Inferior parietal cortex (tissue), 1 donor: ENCODE data around the gene TMEM240.
"Not testable (repeated sequence)": the region's sequence is repeated elsewhere in the genome, so short reads cannot be mapped to it uniquely, and the experiment has no call there.

Experiments used
- DNase-seq: peaks from one replicate; pipeline ENCODE4 v3.0.0-alpha.2; 2016; ENCODE audit errors: extremely low spot score

Gene TMEM240

GRCh38 chr1:1524750-1525383 is 15.6 kb downstream of the TMEM240 start:
- DNase-seq: not testable (repeated sequence)

GRCh38 chr1:1523651-1524050 is 16.8 kb downstream of the TMEM240 start:
- not testable (repeated sequence) for DNase-seq

- DNase-seq: not testable (repeated sequence)
Measured at GRCh38 chr1:1523226-1523625, 17.2 kb downstream of the TMEM240 start.

DNA sequence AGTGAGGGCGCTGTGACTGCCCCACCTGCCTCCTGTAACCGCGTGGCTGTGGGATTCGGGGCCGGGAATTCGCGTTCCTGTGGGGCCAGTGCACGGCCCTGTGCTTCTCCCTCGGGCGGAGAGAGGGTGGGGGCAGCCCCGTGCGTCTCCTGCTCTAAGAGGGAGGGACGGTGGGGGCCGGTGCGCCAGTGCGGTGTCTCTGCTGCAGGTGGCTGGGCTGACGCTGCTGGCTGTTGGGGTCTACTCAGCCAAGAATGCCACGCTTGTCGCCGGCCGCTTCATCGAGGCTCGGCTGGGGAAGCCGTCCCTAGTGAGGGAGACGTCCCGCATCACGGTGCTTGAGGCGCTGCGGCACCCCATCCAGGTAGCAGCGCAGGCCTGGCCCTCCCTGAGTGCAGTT is 17.9 kb downstream of the TMEM240 start:
- not testable (repeated sequence) for DNase-seq

DNA sequence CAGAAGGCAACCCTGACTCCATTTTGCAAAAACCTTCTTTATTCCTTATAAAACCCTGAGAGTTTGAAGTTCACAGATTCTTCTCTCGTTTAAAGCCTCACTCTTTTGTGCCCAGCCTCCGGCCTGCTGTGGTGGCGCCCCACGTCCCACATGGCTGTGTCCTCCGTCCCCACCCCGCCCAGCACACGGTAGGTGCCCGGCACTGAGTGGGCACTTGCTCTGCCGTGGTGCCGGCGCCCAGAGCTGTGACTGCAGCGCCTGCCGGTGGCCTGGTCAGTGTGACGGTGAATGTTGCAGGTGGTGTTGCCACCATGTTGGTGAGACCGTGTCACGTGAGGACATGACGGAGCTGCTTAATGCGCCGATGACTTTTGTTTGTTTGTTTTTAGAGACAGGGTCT is 19.1 kb downstream of the TMEM240 start:
- no peak for DNase-seq

- DNase-seq: not testable (repeated sequence)
Measured at GRCh38 chr1:1519805-1520505, 20.5 kb downstream of the TMEM240 start.

DNA sequence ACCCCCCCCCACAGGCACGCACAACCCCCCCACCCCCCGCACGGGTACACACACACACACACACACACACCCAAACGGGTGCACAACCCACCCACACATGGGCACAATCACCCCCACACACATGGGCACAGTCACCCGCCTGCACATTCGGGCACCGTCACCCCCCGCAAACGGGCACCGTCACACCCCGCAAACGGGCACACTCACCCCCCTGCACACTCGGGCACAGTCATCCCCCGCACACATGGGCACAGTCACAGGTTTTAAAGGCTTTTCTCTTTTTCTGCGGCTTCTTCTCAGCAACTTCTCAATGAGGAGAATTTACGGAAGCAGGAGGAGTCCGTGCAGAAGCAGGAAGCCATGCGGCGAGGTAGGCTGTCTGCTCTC is 21.8 kb downstream of the TMEM240 start:
- not testable (repeated sequence) for DNase-seq

DNA sequence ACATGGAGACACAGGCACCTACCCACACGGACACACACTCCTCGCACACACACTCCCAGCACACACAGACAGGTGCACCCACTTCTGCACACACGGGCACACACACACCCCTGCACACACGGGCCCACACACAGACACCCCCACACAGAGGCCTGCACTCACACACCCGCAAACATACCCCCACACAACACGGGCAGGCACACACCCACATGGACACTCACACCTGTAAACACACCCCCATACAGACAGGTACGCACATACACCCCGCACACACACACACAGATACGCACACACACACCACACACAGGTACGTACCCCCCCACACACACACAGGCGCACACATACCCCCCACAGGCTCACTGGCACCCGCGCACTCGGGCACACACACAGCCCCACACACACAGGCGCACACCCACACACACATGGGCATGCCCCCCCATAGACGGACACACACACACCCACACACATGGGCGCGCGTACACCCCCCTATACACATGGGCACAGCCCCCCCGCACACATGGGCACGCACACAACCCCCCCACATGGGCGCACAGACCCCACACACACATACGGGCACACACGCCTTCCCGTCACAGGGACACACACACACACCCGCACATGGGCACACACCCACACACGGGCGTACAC is 22.3 kb downstream of the TMEM240 start:
- no peak for DNase-seq

- not testable (repeated sequence) for DNase-seq
Measured at GRCh38 chr1:1516923-1517322, 23.5 kb downstream of the TMEM240 start.

DNA sequence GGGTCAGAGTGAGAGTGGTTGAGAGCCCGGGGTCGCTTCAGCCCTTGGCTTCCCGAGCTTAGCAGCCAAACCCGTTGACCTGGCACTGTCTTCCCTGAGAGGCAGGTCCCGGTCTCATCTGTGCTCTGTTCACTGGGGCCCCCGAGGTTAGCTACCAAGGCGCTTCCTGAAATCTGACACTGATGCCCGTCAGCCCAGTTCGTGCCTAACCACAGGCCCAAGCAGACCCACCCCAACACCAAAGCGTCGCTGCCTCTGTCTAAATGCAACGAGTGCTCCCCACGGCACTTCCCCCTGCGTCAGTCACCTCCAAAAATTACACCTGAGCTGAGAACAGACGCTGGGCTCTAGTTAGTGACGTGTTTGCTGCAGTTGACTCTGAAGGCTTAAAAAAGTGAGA is 26.0 kb downstream of the TMEM240 start:
- DNase-seq: not testable (repeated sequence)

- not testable (repeated sequence) for DNase-seq
Measured at GRCh38 chr1:1513675-1514074, 26.7 kb downstream of the TMEM240 start.

DNA sequence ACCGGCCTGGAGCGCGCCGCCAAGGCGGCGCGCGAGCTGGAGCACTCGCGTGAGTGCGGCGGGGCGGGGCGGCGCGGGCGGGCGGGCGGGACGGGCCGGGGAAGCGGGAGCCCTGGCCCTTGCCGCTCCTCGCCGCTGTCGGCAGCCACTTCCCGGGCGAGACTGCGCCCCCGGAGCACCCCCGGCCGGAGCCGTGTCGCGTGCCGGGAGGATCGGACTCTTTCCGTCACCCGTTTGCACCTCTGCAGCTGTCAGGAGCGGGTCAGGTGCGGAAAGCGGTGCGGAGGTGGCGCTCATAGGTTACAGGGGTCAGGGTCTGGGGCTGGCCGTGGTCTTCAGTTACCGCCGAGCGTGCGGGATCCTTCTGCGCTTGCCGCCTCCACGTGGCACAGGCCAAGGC is 28.0 kb downstream of the TMEM240 start:
- not testable (repeated sequence) for DNase-seq

GRCh38 chr1:1511533-1512285 is 28.7 kb downstream of the TMEM240 start, which contains the start of gene ATAD3A:
TSS of gene ATAD3A (plus strand) at chr1:1512162. CDS start at chr1:1512269, 107 bp downstream.
- peak; percentile 98 for DNase-seq

DNA sequence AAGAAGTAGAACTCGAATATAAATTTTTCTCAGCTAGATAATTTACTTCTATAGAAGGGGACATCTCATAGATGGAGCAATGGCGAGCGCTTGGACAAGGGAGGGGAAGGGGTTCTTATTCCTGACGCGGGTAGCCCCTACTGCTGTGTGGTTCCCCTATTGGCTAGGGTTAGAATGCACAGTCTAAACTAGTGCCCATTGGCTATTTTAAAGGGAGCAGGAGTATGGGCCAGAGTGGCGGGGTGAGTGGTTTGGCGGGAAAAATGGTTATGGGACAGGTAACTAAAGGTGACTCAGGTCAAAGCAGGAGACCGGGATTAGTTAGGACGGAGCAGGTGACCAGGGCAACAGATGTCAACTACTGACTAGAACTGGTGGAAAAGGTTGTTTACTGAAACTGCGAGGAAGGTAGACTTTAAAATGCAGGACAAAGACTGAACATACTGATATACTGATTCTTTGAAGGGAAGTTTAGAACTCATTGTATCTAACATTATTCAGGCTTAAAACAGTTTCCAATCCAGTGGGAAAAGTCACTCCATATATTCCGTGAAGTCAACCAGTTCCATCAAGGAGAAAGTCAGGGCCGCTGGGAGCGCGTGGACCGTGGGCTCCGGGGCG is 29.4 kb downstream of the TMEM240 start:
- peak; percentile 5 for DNase-seq

- not testable (repeated sequence) for DNase-seq
Measured at GRCh38 chr1:1509465-1509850, 31.0 kb downstream of the TMEM240 start.

GRCh38 chr1:1508775-1509464 is 31.5 kb downstream of the TMEM240 start:
- not testable (repeated sequence) for DNase-seq

DNA sequence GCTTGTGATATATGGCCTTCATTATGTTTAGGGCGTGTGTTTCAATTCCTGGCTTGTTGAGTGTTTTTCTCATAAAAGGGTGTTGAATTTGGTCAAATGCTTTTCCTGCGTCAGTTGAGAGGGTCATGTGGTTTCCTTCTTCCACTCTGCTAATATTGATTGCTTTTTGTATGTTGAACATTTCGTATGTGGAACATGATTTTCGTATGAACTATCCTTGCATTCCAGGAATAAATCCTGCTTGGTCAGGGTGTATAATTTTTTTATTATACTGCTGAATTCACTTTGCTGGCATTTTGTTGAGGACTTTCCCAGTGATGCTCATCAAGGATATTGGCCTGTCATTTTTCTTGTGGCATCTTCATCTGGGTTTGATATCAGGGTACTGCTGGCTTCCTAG is 33.1 kb downstream of the TMEM240 start:
- no peak for DNase-seq

DNA sequence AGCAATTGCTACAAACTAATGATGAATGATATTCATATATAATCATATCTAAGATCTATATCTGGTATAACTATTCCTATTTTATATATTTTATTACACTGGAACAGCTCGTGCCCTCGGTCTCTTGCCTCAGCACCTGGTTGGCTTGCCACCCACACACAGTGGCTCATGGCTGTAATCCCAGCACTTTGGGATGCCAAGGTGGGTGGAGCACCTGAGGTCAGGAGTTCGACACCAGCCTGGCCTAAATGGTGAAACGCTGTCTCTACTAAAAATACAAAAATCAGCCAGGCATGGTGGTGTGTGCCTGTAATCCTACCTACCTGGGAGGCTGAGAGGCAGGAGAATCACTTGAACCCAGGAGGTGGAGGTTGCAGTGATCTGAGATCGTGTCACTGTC is 34.6 kb downstream of the TMEM240 start:
- not testable (repeated sequence) for DNase-seq

- DNase-seq: peak; percentile 10
Measured at GRCh38 chr1:1505366-1505798, 35.0 kb downstream of the TMEM240 start.

- peak; percentile 48 for DNase-seq
Measured at GRCh38 chr1:1504777-1505365, 35.6 kb downstream of the TMEM240 start.
